ENCODE data around the gene LRIG2.
A peak's percentile ranks its signal among the peaks of the same experiment; 100 is the strongest.
"Not testable (repeated sequence)": the region's sequence is repeated elsewhere in the genome, so short reads cannot be mapped to it uniquely, and the experiment has no call there.

The LRIG2 gene

GRCh38 chr1:113041569-113042284 is 31.3 kb upstream of the LRIG2 start:
- peak overlapping the region; percentile 98 for H3K27ac ChIP-seq (ENCODE audit: low read depth, low read length)
- no peaks in the 10 kb centered on the region for H3K9me3 ChIP-seq (ENCODE audit: control insufficient read depth, insufficient read depth, low read length)
- H3K27me3 ChIP-seq (ENCODE audit: control insufficient read depth, insufficient read depth, low read length): no peaks in the 10 kb centered on the region
- H3K4me3 ChIP-seq (ENCODE audit: low read depth, low read length): peak overlapping the region; percentile 38
- H3K9ac ChIP-seq (ENCODE audit: low read depth, low read length): peak overlapping the region; percentile 75
- peaks cover 45% of the 10 kb centered on the region for H3K4me1 ChIP-seq (ENCODE audit: control insufficient read depth, insufficient read depth, low read length)
- H3K36me3 ChIP-seq (ENCODE audit: control insufficient read depth, insufficient read depth, low read length): no peaks in the 10 kb centered on the region

- peak overlapping the region; percentile 98 for H3K27ac ChIP-seq (ENCODE audit: low read depth, low read length)
- peaks cover 52% of the 10 kb centered on the region for H3K4me1 ChIP-seq (ENCODE audit: control insufficient read depth, insufficient read depth, low read length)
Observed at GRCh38 chr1:113042285-113043143, 30.5 kb upstream of the LRIG2 start.

GRCh38 chr1:113043144-113043488 is 29.9 kb upstream of the LRIG2 start:
- peak overlapping the region; percentile 49 for H3K9ac ChIP-seq (ENCODE audit: low read depth, low read length)
- H3K36me3 ChIP-seq (ENCODE audit: control insufficient read depth, insufficient read depth, low read length); H3K9me3 ChIP-seq (ENCODE audit: control insufficient read depth, insufficient read depth, low read length); H3K27me3 ChIP-seq (ENCODE audit: control insufficient read depth, insufficient read depth, low read length): not testable (repeated sequence)
- peak overlapping the region; percentile 98 for H3K27ac ChIP-seq (ENCODE audit: low read depth, low read length)
- peak overlapping the region; percentile 12; the same call in 1 of the 2 replicates for H3K4me3 ChIP-seq (ENCODE audit: low read depth, low read length)
- peaks cover 52% of the 10 kb centered on the region for H3K4me1 ChIP-seq (ENCODE audit: control insufficient read depth, insufficient read depth, low read length)

More at GRCh38 chr1:113042285-113043143, 30.5 kb upstream of the LRIG2 start:
- Histone ChIP-seq H3K4me3 (ENCODE audit: low read depth, low read length) (peak overlapping the region; percentile 38), H3K27me3 (ENCODE audit: control insufficient read depth, insufficient read depth, low read length) (no peaks in the 10 kb centered on the region), H3K36me3 (ENCODE audit: control insufficient read depth, insufficient read depth, low read length) (no peaks in the 10 kb centered on the region), H3K9me3 (ENCODE audit: control insufficient read depth, insufficient read depth, low read length) (no peaks in the 10 kb centered on the region), H3K9ac (ENCODE audit: low read depth, low read length) (peak overlapping the region; percentile 75)

- H3K36me3 ChIP-seq (ENCODE audit: control insufficient read depth, insufficient read depth, low read length): no peaks in the 10 kb centered on the region
- no peak overlapping the region for H3K27ac ChIP-seq (ENCODE audit: low read depth, low read length)
- H3K4me3 ChIP-seq (ENCODE audit: low read depth, low read length): no peak overlapping the region
- no peaks in the 10 kb centered on the region for H3K27me3 ChIP-seq (ENCODE audit: control insufficient read depth, insufficient read depth, low read length)
- H3K4me1 ChIP-seq (ENCODE audit: control insufficient read depth, insufficient read depth, low read length): peaks cover 40% of the 10 kb centered on the region
- H3K9me3 ChIP-seq (ENCODE audit: control insufficient read depth, insufficient read depth, low read length): no peaks in the 10 kb centered on the region
- no peak overlapping the region for H3K9ac ChIP-seq (ENCODE audit: low read depth, low read length)
Observed at GRCh38 chr1:113046569-113046968, 26.4 kb upstream of the LRIG2 start.

GRCh38 chr1:113048064-113048463 is 24.9 kb upstream of the LRIG2 start:
- H3K4me3 ChIP-seq (ENCODE audit: low read depth, low read length): no peak overlapping the region
- H3K9me3 ChIP-seq (ENCODE audit: control insufficient read depth, insufficient read depth, low read length): no peaks in the 10 kb centered on the region
- H3K9ac ChIP-seq (ENCODE audit: low read depth, low read length): no peak overlapping the region
- peaks cover 29% of the 10 kb centered on the region for H3K4me1 ChIP-seq (ENCODE audit: control insufficient read depth, insufficient read depth, low read length)
- no peaks in the 10 kb centered on the region for H3K36me3 ChIP-seq (ENCODE audit: control insufficient read depth, insufficient read depth, low read length)
- H3K27ac ChIP-seq (ENCODE audit: low read depth, low read length): no peak overlapping the region
- H3K27me3 ChIP-seq (ENCODE audit: control insufficient read depth, insufficient read depth, low read length): no peaks in the 10 kb centered on the region

GRCh38 chr1:113053344-113054126 is 19.5 kb upstream of the LRIG2 start:
- Histone ChIP-seq H3K9ac (ENCODE audit: low read depth, low read length) (no peak overlapping the region), H3K36me3 (ENCODE audit: control insufficient read depth, insufficient read depth, low read length) (no peaks in the 10 kb centered on the region), H3K27me3 (ENCODE audit: control insufficient read depth, insufficient read depth, low read length) (no peaks in the 10 kb centered on the region), H3K27ac (ENCODE audit: low read depth, low read length) (peak overlapping the region; percentile 2), H3K4me1 (ENCODE audit: control insufficient read depth, insufficient read depth, low read length) (peaks cover 25% of the 10 kb centered on the region), H3K4me3 (ENCODE audit: low read depth, low read length) (peak overlapping the region; percentile 7; the same call in 1 of the 2 replicates), H3K9me3 (ENCODE audit: control insufficient read depth, insufficient read depth, low read length) (no peaks in the 10 kb centered on the region)

GRCh38 chr1:113055570-113055969 is 17.4 kb upstream of the LRIG2 start:
- Histone ChIP-seq H3K27ac (ENCODE audit: low read depth, low read length) (no peak overlapping the region), H3K4me3 (ENCODE audit: low read depth, low read length) (no peak overlapping the region), H3K9me3 (ENCODE audit: control insufficient read depth, insufficient read depth, low read length) (no peaks in the 10 kb centered on the region), H3K36me3 (ENCODE audit: control insufficient read depth, insufficient read depth, low read length) (no peaks in the 10 kb centered on the region), H3K4me1 (ENCODE audit: control insufficient read depth, insufficient read depth, low read length) (peaks cover 25% of the 10 kb centered on the region), H3K9ac (ENCODE audit: low read depth, low read length) (no peak overlapping the region), H3K27me3 (ENCODE audit: control insufficient read depth, insufficient read depth, low read length) (no peaks in the 10 kb centered on the region)

GRCh38 chr1:113057006-113057405 is 16.0 kb upstream of the LRIG2 start:
- Histone ChIP-seq H3K27ac (ENCODE audit: low read depth, low read length) (peak overlapping the region; percentile 33), H3K36me3 (ENCODE audit: control insufficient read depth, insufficient read depth, low read length) (no peaks in the 10 kb centered on the region), H3K9ac (ENCODE audit: low read depth, low read length) (no peak overlapping the region), H3K9me3 (ENCODE audit: control insufficient read depth, insufficient read depth, low read length) (no peaks in the 10 kb centered on the region), H3K4me1 (ENCODE audit: control insufficient read depth, insufficient read depth, low read length) (peaks cover 25% of the 10 kb centered on the region), H3K27me3 (ENCODE audit: control insufficient read depth, insufficient read depth, low read length) (no peaks in the 10 kb centered on the region), H3K4me3 (ENCODE audit: low read depth, low read length) (no peak overlapping the region)

- H3K9me3 ChIP-seq (ENCODE audit: control insufficient read depth, insufficient read depth, low read length): peaks cover 2% of the 10 kb centered on the region; the same call in 1 of the 2 replicates
- no peak overlapping the region for H3K4me3 ChIP-seq (ENCODE audit: low read depth, low read length)
- H3K9ac ChIP-seq (ENCODE audit: low read depth, low read length): no peak overlapping the region
- no peak overlapping the region for H3K27ac ChIP-seq (ENCODE audit: low read depth, low read length)
- H3K36me3 ChIP-seq (ENCODE audit: control insufficient read depth, insufficient read depth, low read length): no peaks in the 10 kb centered on the region
- H3K27me3 ChIP-seq (ENCODE audit: control insufficient read depth, insufficient read depth, low read length): no peaks in the 10 kb centered on the region
- peaks cover 18% of the 10 kb centered on the region for H3K4me1 ChIP-seq (ENCODE audit: control insufficient read depth, insufficient read depth, low read length)
Observed at GRCh38 chr1:113058941-113059706, 13.9 kb upstream of the LRIG2 start.

GRCh38 chr1:113063456-113063855 is 9.5 kb upstream of the LRIG2 start:
- H3K9ac ChIP-seq (ENCODE audit: low read depth, low read length); H3K4me3 ChIP-seq (ENCODE audit: low read depth, low read length); H3K9me3 ChIP-seq (ENCODE audit: control insufficient read depth, insufficient read depth, low read length); H3K36me3 ChIP-seq (ENCODE audit: control insufficient read depth, insufficient read depth, low read length); H3K4me1 ChIP-seq (ENCODE audit: control insufficient read depth, insufficient read depth, low read length); H3K27ac ChIP-seq (ENCODE audit: low read depth, low read length); H3K27me3 ChIP-seq (ENCODE audit: control insufficient read depth, insufficient read depth, low read length): not testable (repeated sequence)

Measured in HUES48 (cell line).